OCI-LY1 (cell line): ENCODE results near the gene MROH2A.
"Not testable (repeated sequence)": the region's sequence is repeated elsewhere in the genome, so short reads cannot be mapped to it uniquely, and the experiment has no call there.

Experiments used
- H2AFZ ChIP-seq: fragments of 200-600 bp; sonication (generic), shearing (Covaris generic); 2 replicates; pipeline ENCODE4 v1.6.0; 2014; ENCODE audit warnings: antibody characterized with exemption, mild to moderate bottlenecking, low read length
- H3F3A ChIP-seq: fragments of 200-600 bp; sonication (generic), shearing (Covaris generic); 2 replicates; pipeline ENCODE4 v1.6.0; 2014; ENCODE audit warnings: mild to moderate bottlenecking, antibody characterized with exemption, low read length, moderate library complexity; ENCODE audit not compliant: insufficient read depth
- H3K27ac ChIP-seq: fragments of 200-600 bp; sonication (generic); 2 replicates; pipeline ENCODE4 v1.5.1; 2014; ENCODE audit warnings: low read length, mixed run types, mild to moderate bottlenecking, low read depth; ENCODE audit not compliant: poor library complexity, severe bottlenecking
- H3K27me3 ChIP-seq: fragments of 200-600 bp; sonication (generic); 2 replicates; pipeline ENCODE4 v1.6.0; 2014; ENCODE audit warnings: antibody characterized with exemption, mild to moderate bottlenecking, low read length, moderate library complexity; ENCODE audit not compliant: insufficient read depth
- H3K36me3 ChIP-seq: fragments of 200-600 bp; sonication (generic); 2 replicates; pipeline ENCODE4 v1.6.1; 2014; ENCODE audit warnings: mild to moderate bottlenecking, antibody characterized with exemption, low read length, moderate library complexity, mixed read lengths; ENCODE audit not compliant: insufficient read depth
- H3K4me1 ChIP-seq: fragments of 200-600 bp; sonication (generic); 2 replicates; pipeline ENCODE4 v1.5.1; 2014; ENCODE audit warnings: mild to moderate bottlenecking, low read length, moderate library complexity; ENCODE audit not compliant: insufficient read depth, severe bottlenecking
- H3K4me2 ChIP-seq: fragments of 200-600 bp; sonication (generic), shearing (Covaris generic); 2 replicates; pipeline ENCODE4 v1.6.1; 2014; ENCODE audit warnings: low read length
- H3K4me3 ChIP-seq: fragments of 200-600 bp; sonication (generic); 2 replicates; pipeline ENCODE4 v1.5.1; 2014; ENCODE audit warnings: low read length, low read depth, mild to moderate bottlenecking, mixed read lengths; ENCODE audit not compliant: poor library complexity, severe bottlenecking
- H3K79me2 ChIP-seq: fragments of 200-600 bp; shearing (Covaris generic); 2 replicates; pipeline ENCODE4 v1.6.1; 2016; ENCODE audit warnings: mixed run types, low read length, mixed read lengths; ENCODE audit not compliant: insufficient read depth
- H3K9ac ChIP-seq: fragments of 200-600 bp; sonication (generic), shearing (Covaris generic); 2 replicates; pipeline ENCODE4 v1.6.1; 2014; ENCODE audit warnings: mild to moderate bottlenecking, low read length, mixed read lengths
- H3K9me2 ChIP-seq: fragments of 200-600 bp; sonication (generic), shearing (Covaris generic); 2 replicates; pipeline ENCODE4 v1.6.1; 2014; ENCODE audit warnings: low read depth, mild to moderate bottlenecking, low read length, mixed read lengths
- H3K9me3 ChIP-seq: fragments of 200-600 bp; shearing (Covaris generic); 2 replicates; pipeline ENCODE4 v1.6.1; 2014; ENCODE audit warnings: low read length, mixed read lengths
- H4K20me1 ChIP-seq: fragments of 200-600 bp; sonication (generic), shearing (Covaris generic); 2 replicates; pipeline ENCODE4 v1.6.0; 2016; ENCODE audit warnings: mild to moderate bottlenecking, low read length; ENCODE audit not compliant: insufficient read depth
- CTCF ChIP-seq: fragments of 200-600 bp; sonication (generic), shearing (Covaris generic); IDR thresholded peaks from 2 replicates; pipeline ENCODE4 v1.5.1; 2017; ENCODE audit warnings: mild to moderate bottlenecking, antibody characterized with exemption, low read length, moderate library complexity, mixed read lengths
- EZH2 ChIP-seq: fragments of 200-600 bp; sonication (generic), shearing (Covaris generic); IDR thresholded peaks from 2 replicates; pipeline ENCODE4 v1.8.0; 2017; ENCODE audit warnings: borderline replicate concordance, mixed run types, mild to moderate bottlenecking, antibody characterized with exemption, low read length, moderate library complexity, mixed read lengths

The MROH2A gene

DNA sequence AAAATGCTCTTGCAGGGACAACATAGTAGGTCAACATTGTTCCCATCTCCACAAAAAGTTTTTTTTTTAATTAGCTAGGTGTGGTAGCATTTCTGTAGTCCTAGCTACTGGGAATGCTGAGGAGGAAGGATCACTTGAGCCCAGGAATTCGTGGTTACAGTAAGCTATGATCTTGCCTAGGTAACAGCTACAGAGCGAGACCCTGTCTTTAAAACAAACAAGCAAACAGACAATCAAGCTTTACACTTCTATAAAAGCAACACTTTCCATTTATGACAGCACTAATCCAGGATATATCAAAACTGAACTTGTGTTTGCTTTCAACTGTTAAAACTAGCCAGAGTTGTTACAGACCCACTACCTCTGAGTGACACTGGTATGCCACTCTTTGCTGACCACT is 37.3 kb upstream of the MROH2A start:
- H3K9ac ChIP-seq: no peak overlapping the region
- no peaks in the 10 kb centered on the region for H3K79me2 ChIP-seq
- no peaks in the 10 kb centered on the region; the same call in 1 of the 2 replicates for H3K27me3 ChIP-seq
- no peak overlapping the region for H2AFZ ChIP-seq
- no peaks in the 10 kb centered on the region for H3K9me2 ChIP-seq
- TF ChIP-seq CTCF: no peak
- TF ChIP-seq EZH2: no peak
- H3K4me2 ChIP-seq: no peak overlapping the region
- H4K20me1 ChIP-seq: no peaks in the 10 kb centered on the region
- H3F3A ChIP-seq: no peaks in the 10 kb centered on the region
- H3K36me3 ChIP-seq: no peaks in the 10 kb centered on the region
- H3K9me3 ChIP-seq: no peaks in the 10 kb centered on the region
- H3K4me3 ChIP-seq: no peak overlapping the region
- H3K4me1 ChIP-seq: no peaks in the 10 kb centered on the region
- no peak overlapping the region for H3K27ac ChIP-seq

- Histone ChIP-seq H3F3A (no peaks in the 10 kb centered on the region), H3K36me3 (no peaks in the 10 kb centered on the region), H3K4me1 (no peaks in the 10 kb centered on the region), H3K9ac (no peak overlapping the region), H2AFZ (no peak overlapping the region), H3K4me2 (no peak overlapping the region), H4K20me1 (no peaks in the 10 kb centered on the region), H3K9me3 (no peaks in the 10 kb centered on the region), H3K27me3 (no peaks in the 10 kb centered on the region), H3K27ac (no peak overlapping the region), H3K4me3 (no peak overlapping the region), H3K9me2 (no peaks in the 10 kb centered on the region), H3K79me2 (no peaks in the 10 kb centered on the region)
- TF ChIP-seq CTCF (no peak), EZH2 (no peak)
These were observed 34.5 kb upstream of the MROH2A start for GRCh38 chr2:233743464-233744259.

DNA sequence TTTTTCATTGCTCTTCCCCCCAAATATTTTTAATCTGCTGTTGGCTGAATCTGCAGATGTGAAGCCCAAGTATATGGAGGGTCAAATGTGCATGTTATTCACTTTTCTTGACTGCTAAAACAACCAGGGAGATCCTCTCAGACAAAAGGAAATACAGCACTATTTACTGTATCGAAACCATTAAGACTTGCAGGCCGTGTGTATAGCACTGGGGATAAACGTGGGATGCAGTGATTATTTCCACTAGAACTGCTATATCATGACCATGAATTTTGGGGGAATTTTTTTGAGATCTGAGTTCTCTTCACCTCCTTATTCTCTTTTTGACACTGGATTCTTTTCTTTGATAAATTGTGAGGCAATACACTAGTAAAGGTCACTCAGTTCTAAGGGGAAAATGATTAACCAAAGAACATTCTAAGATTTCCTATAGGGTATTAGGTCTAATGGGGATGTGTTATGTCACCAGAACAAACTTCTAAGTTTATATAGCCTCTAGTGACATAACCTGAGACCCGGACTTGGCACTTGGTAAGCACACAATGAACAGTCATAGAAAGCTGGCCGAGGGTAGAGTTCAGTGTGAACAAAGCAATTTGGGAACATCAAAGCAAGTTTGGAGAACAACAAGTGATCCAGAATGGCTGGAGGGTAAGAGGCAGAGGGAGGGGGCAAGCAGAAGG is 32.9 kb upstream of the MROH2A start:
- Histone ChIP-seq H3K9me3 (no peaks in the 10 kb centered on the region), H3F3A (no peaks in the 10 kb centered on the region), H3K36me3 (no peaks in the 10 kb centered on the region), H3K4me3 (no peak overlapping the region), H2AFZ (no peak overlapping the region), H3K4me1 (no peaks in the 10 kb centered on the region), H3K27me3 (no peaks in the 10 kb centered on the region), H3K4me2 (no peak overlapping the region), H4K20me1 (no peaks in the 10 kb centered on the region), H3K9ac (no peak overlapping the region), H3K79me2 (no peaks in the 10 kb centered on the region), H3K9me2 (no peaks in the 10 kb centered on the region), H3K27ac (no peak overlapping the region)
- no peak for TF ChIP-seq CTCF
- TF ChIP-seq EZH2: no peak

DNA sequence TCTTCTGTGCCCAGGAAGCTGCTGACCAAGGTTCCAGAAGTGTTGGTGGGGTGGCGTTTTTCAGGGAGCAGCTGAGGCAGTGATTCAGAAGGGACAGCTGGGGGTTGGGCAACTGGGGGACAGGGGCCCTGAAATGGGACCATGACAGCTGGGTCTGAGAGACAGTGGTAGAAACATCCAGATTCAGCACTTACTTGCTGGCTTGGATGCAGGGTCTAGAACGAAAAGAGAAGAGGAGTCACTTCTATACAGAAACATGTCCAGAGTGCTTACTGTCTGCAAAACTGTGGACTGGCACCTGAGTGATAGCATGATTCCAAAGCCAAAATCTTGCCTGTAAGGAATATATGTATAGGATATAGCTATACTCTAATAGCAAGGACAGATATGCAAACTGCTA is 32.3 kb upstream of the MROH2A start:
- H3K4me1 ChIP-seq, H4K20me1 ChIP-seq, H3K27me3 ChIP-seq, H3F3A ChIP-seq, H3K27ac ChIP-seq, H3K4me3 ChIP-seq, H3K4me2 ChIP-seq, H3K79me2 ChIP-seq, H3K36me3 ChIP-seq, H3K9me3 ChIP-seq, H3K9me2 ChIP-seq, H2AFZ ChIP-seq, H3K9ac ChIP-seq: not testable (repeated sequence)
